CD4-positive, alpha-beta T cell treated with Interferon gamma for 1 hour (primary cell): ENCODE data around the gene TMEM82.
"Not testable (repeated sequence)": the region's sequence is repeated elsewhere in the genome, so short reads cannot be mapped to it uniquely, and the experiment has no call there.

Experiments used
- DNase-seq: peaks from one replicate; pipeline ENCODE4 v3.0.0-alpha.2; 2020

TMEM82 gene

GRCh38 chr1:15742339-15742801 lies at the start of gene TMEM82:
Gene TMEM82, plus strand, starts transcription at chr1:15742499. Its CDS starts 61 bp downstream, at chr1:15742560.
- DNase-seq = no peak

- DNase-seq = no peak
Observed at GRCh38 chr1:15693371-15693770, 48.9 kb upstream of the TMEM82 start.

GRCh38 chr1:15696956-15697521 lies 45.3 kb upstream of the TMEM82 start:
- DNase-seq = peak; percentile 67

- DNase-seq = no peak
Observed at GRCh38 chr1:15698201-15698600, 44.1 kb upstream of the TMEM82 start.

- not testable (repeated sequence) for DNase-seq
Observed at GRCh38 chr1:15699321-15699720, 43.0 kb upstream of the TMEM82 start.

GRCh38 chr1:15700508-15700907 lies 41.8 kb upstream of the TMEM82 start:
- DNase-seq = no peak

GRCh38 chr1:15701784-15702183 lies 40.5 kb upstream of the TMEM82 start:
- no peak for DNase-seq

- DNase-seq = no peak
Observed at GRCh38 chr1:15702722-15703550, 39.4 kb upstream of the TMEM82 start.

- DNase-seq = no peak
Observed at GRCh38 chr1:15703562-15703961, 38.7 kb upstream of the TMEM82 start.

- no peak for DNase-seq
Observed at GRCh38 chr1:15704526-15705183, 37.6 kb upstream of the TMEM82 start.

GRCh38 chr1:15705184-15705566 lies 37.1 kb upstream of the TMEM82 start:
- no peak for DNase-seq

GRCh38 chr1:15706751-15707150 lies 35.5 kb upstream of the TMEM82 start:
- no peak for DNase-seq

GRCh38 chr1:15707239-15707925 lies 34.9 kb upstream of the TMEM82 start:
- no peak for DNase-seq

- DNase-seq = no peak
Observed at GRCh38 chr1:15708486-15709137, 33.7 kb upstream of the TMEM82 start.

GRCh38 chr1:15709226-15709625 lies 33.1 kb upstream of the TMEM82 start:
- no peak for DNase-seq

GRCh38 chr1:15712168-15712567 lies 30.1 kb upstream of the TMEM82 start:
- DNase-seq = no peak

GRCh38 chr1:15714406-15715136 lies 27.7 kb upstream of the TMEM82 start:
- DNase-seq = no peak

- DNase-seq = no peak
Observed at GRCh38 chr1:15717418-15718125, 24.7 kb upstream of the TMEM82 start.

- DNase-seq = no peak
Observed at GRCh38 chr1:15718199-15718601, 24.1 kb upstream of the TMEM82 start.

- DNase-seq = no peak
Observed at GRCh38 chr1:15719381-15720120, 22.7 kb upstream of the TMEM82 start.

GRCh38 chr1:15720861-15721260 lies 21.4 kb upstream of the TMEM82 start:
- no peak for DNase-seq
